SU-DHL-6 (cell line): ENCODE data around the gene SCT.

Experiments used
- H2AFZ ChIP-seq: fragments of 200-600 bp; sonication (generic); 2 replicates; pipeline ENCODE4 v1.6.1; 2014; ENCODE audit warnings: low read depth, mild to moderate bottlenecking, moderate library complexity, mixed read lengths, antibody characterized with exemption, low read length; ENCODE audit not compliant: severe bottlenecking
- H3F3A ChIP-seq: fragments of 200-600 bp; shearing (Covaris generic); 2 replicates; pipeline ENCODE4 v1.6.0; 2016; ENCODE audit warnings: antibody characterized with exemption, mild to moderate bottlenecking; ENCODE audit not compliant: insufficient read depth
- H3K27ac ChIP-seq: fragments of 200-600 bp; sonication (generic); 2 replicates; pipeline ENCODE4 v1.5.1; 2016; ENCODE audit warnings: low read depth, mild to moderate bottlenecking, low read length, moderate library complexity, mixed read lengths
- H3K27me3 ChIP-seq: fragments of 200-600 bp; sonication (generic), shearing (Covaris generic); 2 replicates; pipeline ENCODE4 v1.6.0; 2014; ENCODE audit warnings: mild to moderate bottlenecking, low read length
- H3K36me3 ChIP-seq: fragments of 200-600 bp; sonication (generic); 2 replicates; pipeline ENCODE4 v1.6.1; 2014; ENCODE audit warnings: mild to moderate bottlenecking, low read length, mixed read lengths
- H3K4me2 ChIP-seq: fragments of 300-600, 200-600 bp; shearing (Covaris generic), sonication (generic); 2 replicates; pipeline ENCODE4 v1.6.0; 2014; ENCODE audit warnings: low read length, low read depth, mild to moderate bottlenecking; ENCODE audit not compliant: poor library complexity, severe bottlenecking
- H3K4me3 ChIP-seq: fragments of 200-600 bp; sonication (generic); 2 replicates; pipeline ENCODE4 v1.5.1; 2014; ENCODE audit warnings: antibody characterized with exemption, low read length, mild to moderate bottlenecking, mixed read lengths; ENCODE audit not compliant: insufficient read depth, poor library complexity, severe bottlenecking
- H3K79me2 ChIP-seq: fragments of 200-600 bp; sonication (generic); 2 replicates; pipeline ENCODE4 v1.6.1; 2014; ENCODE audit warnings: mild to moderate bottlenecking, low read length, moderate library complexity; ENCODE audit not compliant: insufficient read depth
- H3K9ac ChIP-seq: fragments of 200-600 bp; sonication (generic); 2 replicates; pipeline ENCODE4 v1.7.0; 2014; ENCODE audit warnings: mild to moderate bottlenecking, low read length
- H3K9me2 ChIP-seq: fragments of 200-600 bp; sonication (generic); replicated peaks from 2 replicates; pipeline ENCODE4 v1.6.1; 2014; ENCODE audit warnings: low read length; ENCODE audit not compliant: insufficient read depth
- H3K9me3 ChIP-seq: fragments of 200-600 bp; sonication (generic); 2 replicates; pipeline ENCODE4 v1.6.1; 2014; ENCODE audit warnings: low read length, mixed read lengths; ENCODE audit not compliant: insufficient read depth
- H4K20me1 ChIP-seq: fragments of 200-600 bp; sonication (generic); 2 replicates; pipeline ENCODE4 v1.6.1; 2014; ENCODE audit warnings: low read depth, mild to moderate bottlenecking, antibody characterized with exemption, low read length, moderate library complexity, mixed read lengths
- CTCF ChIP-seq: fragments of 200-600 bp; sonication (generic); IDR thresholded peaks from one replicate; pipeline ENCODE4 v1.5.1; 2017; ENCODE audit warnings: antibody characterized with exemption, mild to moderate bottlenecking, low read length, moderate library complexity; ENCODE audit not compliant: insufficient read depth, poor library complexity, severe bottlenecking
- EZH2phosphoT487 ChIP-seq: fragments of 200-600 bp; sonication (generic), shearing (Covaris generic); conservative IDR thresholded peaks from 2 replicates; pipeline ENCODE4 v1.6.1; 2018; ENCODE audit warnings: mild to moderate bottlenecking, antibody characterized with exemption, low read length, moderate library complexity, mixed read lengths

Gene SCT

GRCh38 chr11:621838-622237 is 5.1 kb downstream of the SCT start:
- Histone ChIP-seq H3K36me3 (no peaks in the 10 kb centered on the region), H3K9ac (no peak overlapping the region), H2AFZ (no peak overlapping the region), H3K4me3 (no peak overlapping the region), H4K20me1 (no peaks in the 10 kb centered on the region), H3K27me3 (no peaks in the 10 kb centered on the region), H3K4me2 (no peak overlapping the region), H3K9me2 (no peaks in the 10 kb centered on the region), H3F3A (0 out of 2 replicates have a peak, but pooled peaks cover 3% of the 10 kb centered on the region), H3K27ac (no peak overlapping the region), H3K79me2 (no peaks in the 10 kb centered on the region), H3K9me3 (no peaks in the 10 kb centered on the region)
- TF ChIP-seq CTCF: no peak

GRCh38 chr11:620935-621814 is 5.8 kb downstream of the SCT start:
- Histone ChIP-seq H3K4me2 (no peak overlapping the region), H3F3A (0 out of 2 replicates have a peak, but pooled peaks cover 3% of the 10 kb centered on the region), H4K20me1 (no peaks in the 10 kb centered on the region), H3K9ac (no peak overlapping the region), H3K4me3 (no peak overlapping the region), H2AFZ (no peak overlapping the region), H3K9me2 (no peaks in the 10 kb centered on the region), H3K27me3 (no peaks in the 10 kb centered on the region), H3K36me3 (no peaks in the 10 kb centered on the region), H3K9me3 (no peaks in the 10 kb centered on the region), H3K27ac (no peak overlapping the region), H3K79me2 (no peaks in the 10 kb centered on the region)
- TF ChIP-seq CTCF (no peak), EZH2phosphoT487 (no peak)

- Histone ChIP-seq H3F3A (0 out of 2 replicates have a peak, but pooled peaks cover 3% of the 10 kb centered on the region), H3K79me2 (no peaks in the 10 kb centered on the region), H3K4me2 (no peak overlapping the region), H3K9me2 (no peaks in the 10 kb centered on the region), H2AFZ (no peak overlapping the region), H3K9me3 (no peaks in the 10 kb centered on the region), H3K36me3 (no peaks in the 10 kb centered on the region), H3K27ac (no peak overlapping the region), H3K9ac (no peak overlapping the region), H3K4me3 (no peak overlapping the region), H4K20me1 (no peaks in the 10 kb centered on the region), H3K27me3 (no peaks in the 10 kb centered on the region)
- TF ChIP-seq EZH2phosphoT487: no peak
- no peak for TF ChIP-seq CTCF
These were observed 6.8 kb downstream of the SCT start for GRCh38 chr11:620201-620600.
